Measurements from ENCODE around the gene NIT1.
A peak's percentile ranks its signal among the peaks of the same experiment; 100 is the strongest.

DNA sequence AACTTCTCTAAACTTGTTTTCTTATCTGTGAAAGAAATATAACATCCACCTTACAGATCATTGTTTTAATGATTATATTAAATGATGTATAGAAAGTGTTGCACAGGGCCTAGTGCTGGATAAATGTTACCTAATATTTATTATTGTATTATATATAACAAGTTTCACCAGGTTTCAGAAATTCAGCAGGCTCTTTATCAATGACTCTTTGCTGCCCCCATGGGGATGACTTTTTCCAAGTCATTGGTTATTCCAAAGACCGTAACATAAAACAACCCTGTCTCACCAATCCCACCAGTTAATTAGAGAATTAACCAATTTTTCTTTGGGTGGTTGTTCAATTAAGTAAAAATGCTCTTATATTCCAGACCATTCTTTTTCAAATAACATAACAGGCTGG lies 21.9 kb downstream of the NIT1 start:
- TF ChIP-seq CTCF (IDR thresholded peaks at IDR 0.05) (peak in 11 of 12 donors; percentile 20 to 65 (median 52)), POLR2A (IDR thresholded peaks at IDR 0.05) (no peak)
